NCI-H774 (cell line): ENCODE data around the gene AQR.

Experiments
- DNase-seq: peaks from one replicate; lab custom pipeline; 2025; lab: John Stamatoyannopoulos, UW

Gene AQR

DNA sequence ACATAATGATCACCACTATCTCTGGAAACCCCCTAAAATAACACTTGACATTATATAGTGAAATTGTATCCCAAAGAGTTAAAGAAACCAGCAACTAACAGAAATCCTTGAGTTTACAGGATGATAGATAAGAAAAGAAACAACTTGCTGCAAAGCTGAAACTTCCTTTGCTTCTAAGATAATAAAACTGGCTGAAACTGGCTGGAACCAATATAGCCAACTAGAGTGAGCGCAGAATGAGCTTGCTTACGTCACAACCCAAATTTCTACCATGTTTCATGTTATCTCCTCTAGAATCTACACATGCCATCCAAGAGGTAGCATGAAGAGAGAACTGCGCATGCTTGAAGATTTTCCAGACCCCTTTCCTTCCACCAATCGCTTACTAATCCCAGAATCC lies 90.4 kb downstream of the AQR start:
- no peak for DNase-seq

DNA sequence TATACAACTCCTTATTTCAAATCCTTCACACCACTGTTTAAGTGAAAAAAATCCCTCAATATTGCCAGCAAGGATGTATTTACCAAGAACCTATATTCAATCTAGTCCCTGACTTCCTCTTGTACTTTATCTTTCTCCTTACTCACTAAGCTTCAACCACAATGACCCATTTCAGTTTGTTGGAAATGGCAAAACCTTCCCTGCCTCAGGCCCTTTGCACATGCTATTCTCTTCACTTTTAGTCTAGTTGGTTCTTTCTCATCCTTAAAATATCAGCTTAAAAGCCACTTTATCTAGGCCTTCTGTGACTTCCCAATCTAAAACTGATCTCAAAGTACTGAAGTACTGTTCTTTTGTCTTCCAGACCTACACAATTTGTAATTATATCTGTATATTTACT lies 92.9 kb downstream of the AQR start:
- no peak for DNase-seq

- DNase-seq: no peak
These were observed 100.4 kb downstream of the AQR start for GRCh38 chr15:34869110-34869509.

DNA sequence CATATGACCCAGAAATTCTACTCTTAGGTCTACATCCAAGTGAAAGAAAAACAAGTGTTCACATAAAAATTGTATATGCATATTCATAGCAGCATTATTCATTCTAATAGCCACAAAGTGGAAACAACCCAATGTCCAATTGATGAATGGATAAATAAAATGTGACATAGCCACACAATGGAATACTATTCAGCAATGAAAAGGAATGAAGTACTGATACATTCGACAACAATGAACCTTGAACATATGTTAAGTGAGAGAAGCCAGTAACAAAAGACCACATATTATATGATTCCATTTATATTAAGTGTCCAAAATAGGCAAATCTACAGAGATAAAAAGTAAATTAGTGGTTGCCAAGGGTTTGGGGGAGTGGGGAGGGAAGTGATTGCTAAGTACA lies 104.0 kb downstream of the AQR start:
- DNase-seq: no peak

- no peak for DNase-seq
These were observed 108.3 kb downstream of the AQR start for GRCh38 chr15:34861214-34861613.

DNA sequence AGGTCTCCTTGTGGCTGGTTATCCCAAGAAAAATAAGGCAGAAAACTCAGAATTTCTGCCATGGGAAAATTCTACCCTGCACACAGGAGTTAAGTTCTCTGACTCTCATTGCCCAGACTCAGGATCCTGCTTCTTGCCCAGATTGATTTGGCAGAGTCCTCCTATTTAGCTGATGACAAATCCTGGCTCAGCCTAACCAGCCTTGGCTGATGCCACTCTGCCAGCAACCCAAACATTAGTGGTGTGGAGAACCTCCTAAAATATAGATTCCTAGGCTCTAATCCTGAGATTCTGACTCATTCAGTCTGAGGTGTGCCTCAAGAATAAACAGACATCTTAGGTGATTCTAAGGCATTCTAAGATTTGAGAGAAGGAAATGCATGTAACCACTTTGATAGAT lies 113.6 kb downstream of the AQR start:
- no peak for DNase-seq

- peak; percentile 20 for DNase-seq
These were observed 114.1 kb downstream of the AQR start for GRCh38 chr15:34855413-34855812.

- DNase-seq: no peak
These were observed 115.3 kb downstream of the AQR start for GRCh38 chr15:34854232-34854631.

DNA sequence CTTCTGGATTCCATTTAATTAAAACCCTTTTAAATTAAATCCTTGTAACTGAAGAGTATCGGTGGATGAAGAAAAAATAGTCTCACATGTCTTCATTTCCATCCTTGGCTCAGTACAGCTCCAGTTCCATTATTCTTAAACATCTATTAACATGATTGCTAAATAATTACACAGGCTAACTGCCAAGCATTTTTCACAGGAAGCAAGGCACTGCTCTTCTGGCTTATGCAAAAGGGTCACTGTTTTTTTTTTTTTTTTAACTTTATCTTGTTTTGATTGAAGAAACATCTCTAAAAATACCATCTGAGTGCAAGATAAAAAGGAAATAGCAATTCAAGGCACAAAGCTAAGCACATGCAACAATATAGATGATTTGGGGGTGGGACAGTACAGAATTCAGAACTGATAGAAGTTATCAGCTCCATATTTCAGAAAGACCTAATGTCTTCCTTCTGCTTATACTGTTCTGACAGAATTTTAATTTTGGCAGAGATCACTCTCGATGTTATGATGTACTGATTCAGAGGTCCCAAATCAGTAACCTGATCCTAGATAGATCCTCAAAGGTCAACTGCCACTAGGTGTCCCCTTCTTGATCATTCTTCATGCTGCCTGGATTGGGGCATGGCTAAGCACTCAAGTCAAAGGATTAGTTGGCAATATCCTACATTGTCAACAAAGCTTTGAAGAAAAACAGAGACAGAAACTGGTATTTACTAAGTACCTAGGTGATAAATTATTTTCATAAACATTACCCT lies 116.4 kb downstream of the AQR start:
- peak; percentile 35 for DNase-seq

DNA sequence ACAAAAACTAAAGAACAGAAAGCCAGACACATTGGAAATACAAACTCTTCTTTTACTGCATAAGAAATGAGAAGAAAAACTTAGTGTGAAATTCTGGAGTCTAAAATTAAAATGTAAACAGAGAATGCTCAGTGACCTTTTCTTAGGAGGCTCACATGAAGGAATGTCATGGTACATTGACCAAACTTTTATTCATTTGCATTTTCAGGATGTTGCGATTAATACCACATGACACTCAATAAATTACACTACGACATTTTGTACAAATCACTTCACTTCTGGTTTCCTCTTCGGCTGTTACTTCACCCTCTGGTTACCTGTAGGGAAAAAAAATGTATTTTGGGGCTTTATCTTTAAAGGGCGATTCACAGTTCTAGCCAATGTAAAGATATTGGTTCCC lies 117.8 kb downstream of the AQR start:
- DNase-seq: no peak

- no peak for DNase-seq
These were observed 118.5 kb downstream of the AQR start for GRCh38 chr15:34851007-34851406.

GRCh38 chr15:34850121-34850520 lies 119.4 kb downstream of the AQR start:
- DNase-seq: peak; percentile 4

DNA sequence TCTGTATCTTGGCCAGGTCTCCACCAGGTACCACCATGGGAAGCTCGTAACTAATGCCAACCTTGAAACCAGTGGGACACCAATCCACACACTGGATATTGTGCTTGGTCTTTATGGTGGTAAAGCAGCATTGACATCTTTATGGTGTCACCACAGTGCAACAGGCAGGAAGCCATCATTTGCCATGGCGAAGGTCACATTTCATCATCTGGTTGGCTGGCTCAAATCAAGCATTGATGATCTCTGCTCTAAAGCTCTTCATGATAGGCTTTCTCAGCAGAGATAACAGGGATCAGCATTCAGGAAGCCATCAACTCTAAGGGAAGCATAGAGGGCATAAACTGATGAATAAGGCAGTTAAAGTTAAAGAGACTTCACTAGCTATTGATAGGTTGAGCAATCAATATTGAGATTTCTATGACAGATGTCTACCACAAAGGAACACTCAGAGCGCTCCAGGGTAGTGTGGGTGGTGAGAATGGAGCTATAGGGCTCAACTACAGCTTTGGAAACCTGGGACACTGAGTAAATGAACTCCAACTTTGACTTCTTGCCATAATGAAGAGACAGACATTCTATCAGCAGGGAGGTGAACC lies 120.1 kb downstream of the AQR start:
- no peak for DNase-seq

- no peak for DNase-seq
These were observed 121.9 kb downstream of the AQR start for GRCh38 chr15:34847598-34847997.

GRCh38 chr15:34841262-34841725 lies 128.2 kb downstream of the AQR start:
- no peak for DNase-seq

GRCh38 chr15:34838282-34838681 lies 131.3 kb downstream of the AQR start:
- no peak for DNase-seq

- DNase-seq: no peak
These were observed 132.1 kb downstream of the AQR start for GRCh38 chr15:34837246-34838016.

DNA sequence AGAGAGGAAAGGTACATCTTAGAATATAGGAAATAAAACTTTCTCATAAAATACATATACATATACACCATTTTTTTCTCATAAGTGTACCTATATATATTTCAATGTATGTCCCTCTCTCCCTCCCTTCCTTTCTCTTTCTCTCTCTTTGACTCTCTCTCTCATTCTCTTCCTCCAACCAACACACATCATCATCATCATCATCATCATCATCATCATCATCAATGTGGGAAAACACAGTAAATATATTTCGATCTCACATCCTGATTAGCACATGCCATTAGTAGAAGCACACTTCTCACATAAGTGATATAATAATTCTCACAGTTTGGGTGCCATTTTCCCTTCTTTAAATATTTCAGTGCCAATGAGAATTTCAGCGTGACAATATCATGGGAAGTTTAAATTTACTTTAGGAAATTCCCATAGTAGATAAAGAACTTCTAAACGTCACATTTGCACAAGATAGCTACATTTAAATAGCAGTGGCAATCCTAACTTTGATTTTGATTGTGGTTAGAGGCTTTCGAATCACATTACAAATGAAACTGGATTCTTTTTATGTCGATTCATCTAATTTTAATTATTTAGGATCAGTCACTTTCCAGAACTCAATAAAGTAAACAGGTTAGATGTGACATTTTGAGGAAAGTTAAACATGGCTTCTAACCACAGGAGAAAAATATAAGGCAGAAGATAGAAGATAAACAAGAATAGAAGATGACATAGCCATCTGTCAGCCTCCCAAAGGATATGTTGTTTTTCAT lies 141.2 kb downstream of the AQR start:
- no peak for DNase-seq

- DNase-seq: no peak
These were observed 147.7 kb downstream of the AQR start for GRCh38 chr15:34821831-34822230.

DNA sequence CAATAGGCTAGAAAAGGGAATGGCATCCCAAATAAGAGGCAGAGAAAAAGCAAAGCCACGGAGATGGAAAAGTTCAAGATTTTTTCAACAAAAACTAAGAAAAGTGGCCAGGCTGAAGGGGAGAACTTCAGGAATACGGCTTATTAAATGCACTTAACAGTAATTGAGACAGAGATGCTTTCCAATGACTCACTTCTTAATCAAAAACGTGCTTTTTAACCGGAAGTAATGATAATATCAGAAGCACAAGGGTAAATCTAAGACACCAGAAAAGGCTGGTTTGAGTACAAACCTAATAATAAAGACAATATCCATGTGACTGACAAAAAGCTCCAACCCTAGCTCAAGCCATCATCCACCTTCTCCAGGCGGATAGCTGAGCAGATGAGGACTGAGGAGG lies 149.4 kb downstream of the AQR start:
- DNase-seq: no peak

DNA sequence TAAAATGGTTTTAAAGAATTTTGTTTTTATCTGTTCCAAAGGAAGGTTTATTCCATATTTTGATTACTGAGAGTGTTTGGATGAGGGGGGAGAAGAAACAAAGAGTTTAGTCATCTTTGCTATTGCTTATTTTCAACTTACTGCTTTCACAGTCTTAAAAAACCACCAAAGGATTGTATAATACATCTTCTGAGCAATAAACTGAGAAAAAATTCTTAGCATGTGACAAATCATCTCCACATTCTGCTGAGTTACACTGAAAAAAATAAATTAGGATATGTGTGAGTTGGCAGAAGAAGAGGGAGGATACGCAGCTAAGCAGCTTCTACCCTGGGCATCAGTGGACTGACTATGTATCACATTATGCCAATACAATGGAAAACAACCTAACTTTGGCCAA lies 151.0 kb downstream of the AQR start:
- no peak for DNase-seq

DNA sequence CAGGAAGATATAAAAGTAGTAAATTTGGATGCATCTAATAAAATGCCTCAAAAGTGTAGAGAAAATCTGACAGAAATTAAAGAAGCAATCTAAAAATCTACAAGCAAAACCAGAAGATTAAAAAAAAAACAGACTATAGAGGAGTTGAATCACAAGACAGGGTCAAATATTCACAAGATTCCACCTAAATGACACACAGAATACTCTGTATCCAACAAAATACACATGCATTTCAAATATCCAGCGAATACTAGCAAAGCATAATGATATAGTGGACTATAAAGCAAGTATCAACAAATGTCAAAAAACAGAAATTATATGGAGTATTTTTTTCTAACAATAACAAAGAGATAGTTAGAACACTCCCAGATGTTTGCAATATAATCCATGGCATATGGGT lies 153.7 kb downstream of the AQR start:
- no peak for DNase-seq
